ENCODE results near the gene ZNF784. TPM values are rescaled to one million over a fixed set of nuclear protein-coding genes. Genes with fewer than 3 reads are reported as not detected.
A peak's percentile ranks its signal among the peaks of the same experiment; 100 is the strongest.

ZNF784 gene
- total and polyA plus RNA-seq, 2 of the 13 experiments (the other 11 are each of a cell fraction or from before 2014, with no cell fraction given), result 4.1 to 4.2 TPM

DNA sequence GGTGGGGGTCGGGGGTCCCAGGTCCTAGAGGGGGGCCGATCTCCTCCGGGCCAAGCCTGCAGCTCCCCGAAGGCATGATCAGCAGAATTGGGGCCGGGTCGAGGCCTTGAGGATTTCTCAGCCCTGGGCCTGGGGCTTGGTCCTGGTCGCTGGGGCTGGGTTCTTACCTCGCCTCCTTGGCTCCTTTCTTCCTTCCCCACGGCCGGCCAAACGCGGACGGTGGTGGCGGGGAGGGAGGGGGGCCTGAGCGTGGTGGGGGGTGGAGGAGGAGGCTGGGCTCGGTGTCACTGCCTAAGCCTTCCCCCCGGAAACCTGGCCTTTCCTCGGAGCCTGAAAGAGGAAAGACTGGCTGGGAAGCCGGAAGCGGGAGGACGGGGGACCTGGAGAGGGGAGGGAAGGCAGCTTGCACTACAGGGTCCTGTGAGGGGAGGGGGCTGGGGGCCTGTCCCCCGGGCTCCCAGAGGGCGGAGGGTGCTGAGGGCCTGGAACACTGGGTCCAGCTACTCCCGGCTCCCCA, 43.7 kb downstream of the ZNF784 start, which contains the start of gene ZNF579 (continued):
- TF ChIP-seq ZNF20 (CRISPR knock-in tag; IDR thresholded peaks at IDR 0.05) (0 out of 2 replicates have a peak, but pooled peaks have one; percentile 6), GABPA (IDR thresholded peaks at IDR 0.05; ENCODE audit: low read depth, low read length) (peak; percentile 84), GABPA (CRISPR knock-in tag; IDR thresholded peaks at IDR 0.05; ENCODE audit: low read depth) (peak; percentile 93), TAF15 (IDR thresholded peaks at IDR 0.05; ENCODE audit: low read depth, low read length, poor library complexity, severe bottlenecking) (no peak), FOXK1 (CRISPR knock-in tag; IDR thresholded peaks at IDR 0.05; ENCODE audit: borderline replicate concordance, low read depth) (peak; percentile 31; the same call in 1 of the 2 replicates), MED8 (CRISPR knock-in tag; IDR thresholded peaks at IDR 0.05; ENCODE audit: insufficient replicate concordance) (no peak), CCDC6 (CRISPR knock-in tag; IDR thresholded peaks at IDR 0.05) (0 out of 2 replicates have a peak, but pooled peaks have one; percentile 27), REPIN1 (CRISPR knock-in tag; IDR thresholded peaks at IDR 0.05; ENCODE audit: borderline replicate concordance, low read depth) (0 out of 2 replicates have a peak, but pooled peaks have one; percentile 45), ZNF101 (CRISPR knock-in tag; IDR thresholded peaks at IDR 0.05; ENCODE audit: borderline replicate concordance, low read depth) (no peak), LCORL (IDR thresholded peaks at IDR 0.05) (no peak), LCORL (CRISPR knock-in tag; IDR thresholded peaks at IDR 0.05) (peak; percentile 10; the same call in 1 of the 2 replicates), POGZ (CRISPR knock-in tag; IDR thresholded peaks at IDR 0.05) (peak; percentile 34; the same call in 1 of the 2 replicates), JUN (CRISPR knock-in tag; IDR thresholded peaks at IDR 0.05) (peak; percentile 53; the same call in 1 of the 2 replicates), ADNP (CRISPR knock-in tag; IDR thresholded peaks at IDR 0.05) (peak; percentile 34; the same call in 1 of the 2 replicates), ZNF160 (CRISPR knock-in tag; IDR thresholded peaks at IDR 0.05) (no peak)
- TF ChIP-seq, protein P1, sequence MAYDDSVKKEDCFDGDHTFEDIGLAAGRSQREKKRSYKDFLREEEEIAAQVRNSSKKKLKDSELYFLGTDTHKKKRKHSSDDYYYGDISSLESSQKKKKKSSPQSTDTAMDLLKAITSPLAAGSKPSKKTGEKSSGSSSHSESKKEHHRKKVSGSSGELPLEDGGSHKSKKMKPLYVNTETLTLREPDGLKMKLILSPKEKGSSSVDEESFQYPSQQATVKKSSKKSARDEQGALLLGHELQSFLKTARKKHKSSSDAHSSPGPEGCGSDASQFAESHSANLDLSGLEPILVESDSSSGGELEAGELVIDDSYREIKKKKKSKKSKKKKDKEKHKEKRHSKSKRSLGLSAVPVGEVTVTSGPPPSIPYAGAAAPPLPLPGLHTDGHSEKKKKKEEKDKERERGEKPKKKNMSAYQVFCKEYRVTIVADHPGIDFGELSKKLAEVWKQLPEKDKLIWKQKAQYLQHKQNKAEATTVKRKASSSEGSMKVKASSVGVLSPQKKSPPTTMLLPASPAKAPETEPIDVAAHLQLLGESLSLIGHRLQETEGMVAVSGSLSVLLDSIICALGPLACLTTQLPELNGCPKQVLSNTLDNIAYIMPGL (CRISPR knock-in tag; IDR thresholded peaks at IDR 0.05; ENCODE audit: borderline replicate concordance in 1 of 2, low read depth in 1 of 2), result peak; percentile 20 to 78; a peak in 2 of 4 replicates
- TF ChIP-seq, protein P2, sequence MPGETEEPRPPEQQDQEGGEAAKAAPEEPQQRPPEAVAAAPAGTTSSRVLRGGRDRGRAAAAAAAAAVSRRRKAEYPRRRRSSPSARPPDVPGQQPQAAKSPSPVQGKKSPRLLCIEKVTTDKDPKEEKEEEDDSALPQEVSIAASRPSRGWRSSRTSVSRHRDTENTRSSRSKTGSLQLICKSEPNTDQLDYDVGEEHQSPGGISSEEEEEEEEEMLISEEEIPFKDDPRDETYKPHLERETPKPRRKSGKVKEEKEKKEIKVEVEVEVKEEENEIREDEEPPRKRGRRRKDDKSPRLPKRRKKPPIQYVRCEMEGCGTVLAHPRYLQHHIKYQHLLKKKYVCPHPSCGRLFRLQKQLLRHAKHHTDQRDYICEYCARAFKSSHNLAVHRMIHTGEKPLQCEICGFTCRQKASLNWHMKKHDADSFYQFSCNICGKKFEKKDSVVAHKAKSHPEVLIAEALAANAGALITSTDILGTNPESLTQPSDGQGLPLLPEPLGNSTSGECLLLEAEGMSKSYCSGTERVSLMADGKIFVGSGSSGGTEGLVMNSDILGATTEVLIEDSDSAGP (CRISPR knock-in tag; IDR thresholded peaks at IDR 0.05; ENCODE audit: borderline replicate concordance), result peak; percentile 49; the same call in 1 of the 2 replicates
- TF ChIP-seq, protein P3, sequence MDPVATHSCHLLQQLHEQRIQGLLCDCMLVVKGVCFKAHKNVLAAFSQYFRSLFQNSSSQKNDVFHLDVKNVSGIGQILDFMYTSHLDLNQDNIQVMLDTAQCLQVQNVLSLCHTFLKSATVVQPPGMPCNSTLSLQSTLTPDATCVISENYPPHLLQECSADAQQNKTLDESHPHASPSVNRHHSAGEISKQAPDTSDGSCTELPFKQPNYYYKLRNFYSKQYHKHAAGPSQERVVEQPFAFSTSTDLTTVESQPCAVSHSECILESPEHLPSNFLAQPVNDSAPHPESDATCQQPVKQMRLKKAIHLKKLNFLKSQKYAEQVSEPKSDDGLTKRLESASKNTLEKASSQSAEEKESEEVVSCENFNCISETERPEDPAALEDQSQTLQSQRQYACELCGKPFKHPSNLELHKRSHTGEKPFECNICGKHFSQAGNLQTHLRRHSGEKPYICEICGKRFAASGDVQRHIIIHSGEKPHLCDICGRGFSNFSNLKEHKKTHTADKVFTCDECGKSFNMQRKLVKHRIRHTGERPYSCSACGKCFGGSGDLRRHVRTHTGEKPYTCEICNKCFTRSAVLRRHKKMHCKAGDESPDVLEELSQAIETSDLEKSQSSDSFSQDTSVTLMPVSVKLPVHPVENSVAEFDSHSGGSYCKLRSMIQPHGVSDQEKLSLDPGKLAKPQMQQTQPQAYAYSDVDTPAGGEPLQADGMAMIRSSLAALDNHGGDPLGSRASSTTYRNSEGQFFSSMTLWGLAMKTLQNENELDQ (CRISPR knock-in tag; IDR thresholded peaks at IDR 0.05; ENCODE audit: borderline replicate concordance), result no peak

Data from HepG2 (cell line).